IMR-90 (cell line): Measurements from ENCODE around the gene HS2ST1. TPM values are rescaled to one million over a fixed set of nuclear protein-coding genes. Genes with fewer than 3 reads are reported as not detected.
A peak's percentile ranks its signal among the peaks of the same experiment; 100 is the strongest.

Experiments used
- ATAC-seq: fragments of 200-7000 bp; cut with Tn5 transposase; 2 replicates; pipeline ENCODE4 v1.9.1; 2020; ENCODE audit warnings: low read depth, mild to moderate bottlenecking, moderate library complexity
- BruUV-seq: library from RNA; stranded (reverse); fragments of 400-500 nt; replicated peaks from 2 replicates; lab custom pipeline; 2021; lab: Mats Ljungman, UMichigan
- CTCF ChIA-PET: fragments of 300-600 bp; formaldehyde crosslinking; extraction: SDS; loops from one replicate; lab custom pipeline; 2021; ENCODE audit warnings: antibody characterized with exemption; lab: Yijun Ruan, JAX
- POLR2A ChIA-PET: fragments of 300-600 bp; sonication (Branson Sonifier 250); formaldehyde crosslinking; loops from one replicate; lab custom pipeline; 2022; ENCODE audit warnings: antibody characterized with exemption; ENCODE audit not compliant: unreplicated experiment; lab: Charles Lee
- DNase-seq: peaks from one replicate; pipeline ENCODE4 v3.0.0; 2013
- H2AFZ ChIP-seq: replicated peaks from 2 replicates; pipeline ENCODE3; 2013; ENCODE audit warnings: low read length, mild to moderate bottlenecking; ENCODE audit not compliant: poor library complexity
- H2AK5ac ChIP-seq: 2 replicates; pipeline ENCODE4 v1.6.1; 2013; ENCODE audit warnings: low read depth, low read length, inconsistent platforms
- H2AK9ac ChIP-seq: replicated peaks from 2 replicates; pipeline ENCODE3; 2013; ENCODE audit warnings: mild to moderate bottlenecking, low read depth, low read length, moderate library complexity; ENCODE audit not compliant: poor library complexity
- H2BK120ac ChIP-seq: 2 replicates; pipeline ENCODE4 v1.6.1; 2013; ENCODE audit warnings: low read depth, low read length, inconsistent platforms
- H2BK15ac ChIP-seq: 3 replicates; pipeline ENCODE4 v1.6.1; 2013; ENCODE audit warnings: low read depth, low read length, inconsistent platforms
- H2BK20ac ChIP-seq: 2 replicates; pipeline ENCODE4 v1.6.1; 2013; ENCODE audit warnings: low read depth, mild to moderate bottlenecking, inconsistent platforms, low read length, moderate library complexity
- H2BK5ac ChIP-seq: 2 replicates; pipeline ENCODE4 v1.6.1; 2013; ENCODE audit warnings: mild to moderate bottlenecking, low read depth, low read length, inconsistent platforms; ENCODE audit not compliant: poor library complexity, severe bottlenecking
- H3K14ac ChIP-seq: replicated peaks from 2 replicates; pipeline ENCODE4 v1.6.1; 2013; ENCODE audit warnings: low read depth, low read length, inconsistent platforms
- H3K18ac ChIP-seq: 2 replicates; pipeline ENCODE4 v1.6.1; 2013; ENCODE audit warnings: low read depth, low read length, control low read depth
- H3K23ac ChIP-seq: 2 replicates; pipeline ENCODE4 v1.6.1; 2013; ENCODE audit warnings: low read depth, low read length, inconsistent platforms
- H3K27ac ChIP-seq: 2 replicates; pipeline ENCODE4 v1.5.1; 2013; ENCODE audit warnings: mild to moderate bottlenecking, control low read depth, low read length; ENCODE audit not compliant: insufficient read depth
- H3K27me3 ChIP-seq: 2 replicates; pipeline ENCODE4 v1.6.1; 2013; ENCODE audit warnings: low read length; ENCODE audit not compliant: control insufficient read depth, insufficient read depth
- H3K36me3 ChIP-seq: 2 replicates; pipeline ENCODE4 v1.6.1; 2013; ENCODE audit warnings: low read length, mixed read lengths; ENCODE audit not compliant: control insufficient read depth, insufficient read depth
- H3K4ac ChIP-seq: 2 replicates; pipeline ENCODE4 v1.6.1; 2013; ENCODE audit warnings: low read depth, low read length, inconsistent platforms
- H3K4me1 ChIP-seq: 2 replicates; pipeline ENCODE4 v1.6.1; 2013; ENCODE audit warnings: low read length, mixed read lengths; ENCODE audit not compliant: control insufficient read depth, insufficient read depth
- H3K4me2 ChIP-seq: 2 replicates; pipeline ENCODE4 v1.6.1; 2013; ENCODE audit warnings: low read depth, mild to moderate bottlenecking, control low read depth, low read length, moderate library complexity
- H3K4me3 ChIP-seq: 2 replicates; pipeline ENCODE4 v1.5.1; 2013; ENCODE audit warnings: low read depth, mild to moderate bottlenecking, control low read depth, low read length, moderate library complexity; ENCODE audit not compliant: insufficient read depth
- H3K56ac ChIP-seq: 2 replicates; pipeline ENCODE4 v1.6.1; 2013; ENCODE audit warnings: low read length, inconsistent platforms; ENCODE audit not compliant: insufficient read depth; ENCODE audit errors: extremely low read depth
- H3K79me1 ChIP-seq, 2 experiments: 2 replicates each; pipeline ENCODE4 v1.6.1; 2013; ENCODE audit warnings: low read length in 2 of 2, inconsistent platforms in 1 of 2, low read depth in 1 of 2
- H3K9ac ChIP-seq: 2 replicates; pipeline ENCODE4 v1.6.1; 2013; ENCODE audit warnings: low read depth, low read length, control low read depth
- H3K9me1 ChIP-seq: 2 replicates; pipeline ENCODE4 v1.6.1; 2013; ENCODE audit warnings: low read length, inconsistent platforms; ENCODE audit not compliant: insufficient read depth
- H3K9me3 ChIP-seq: 2 replicates; pipeline ENCODE4 v1.6.1; 2013; ENCODE audit warnings: low read length; ENCODE audit not compliant: control insufficient read depth, insufficient read depth
- H4K20me1 ChIP-seq: 2 replicates; pipeline ENCODE4 v1.6.1; 2013; ENCODE audit warnings: low read length, inconsistent platforms; ENCODE audit not compliant: insufficient read depth
- H4K5ac ChIP-seq: 2 replicates; pipeline ENCODE4 v1.6.1; 2013; ENCODE audit warnings: mild to moderate bottlenecking, low read depth, low read length, control low read depth
- H4K8ac ChIP-seq, 2 experiments: 2 replicates each; pipeline ENCODE4 v1.6.1; 2013; ENCODE audit warnings: low read depth in 2 of 2, low read length in 2 of 2, control low read depth in 1 of 2, inconsistent platforms in 1 of 2
- H4K91ac ChIP-seq: 2 replicates; pipeline ENCODE4 v1.6.1; 2013; ENCODE audit warnings: low read depth, low read length, inconsistent platforms; ENCODE audit not compliant: insufficient read depth
- BHLHE40 ChIP-seq: fragments of 150-350 bp; IDR thresholded peaks from 2 replicates; pipeline ENCODE4 v1.6.1; 2016; ENCODE audit warnings: mild to moderate bottlenecking, low read depth, low read length
- CTCF ChIP-seq: conservative IDR thresholded peaks from 2 replicates; pipeline ENCODE4 v1.5.1; 2012; ENCODE audit warnings: mild to moderate bottlenecking, low read depth, low read length, improper control_type of control experiment
- ELK1 ChIP-seq: fragments of 150-350 bp; IDR thresholded peaks from 2 replicates; pipeline ENCODE4 v1.6.1; 2016; ENCODE audit warnings: low read depth, mild to moderate bottlenecking, low read length, moderate library complexity, borderline replicate concordance
- FOS ChIP-seq: fragments of 150-350 bp; IDR thresholded peaks from 2 replicates; pipeline ENCODE4 v1.6.1; 2016; ENCODE audit warnings: low read depth, low read length
- MAZ ChIP-seq: IDR thresholded peaks from 2 replicates; pipeline ENCODE4 v1.6.1; 2012; ENCODE audit warnings: low read depth, mild to moderate bottlenecking, low read length, improper control_type of control experiment, moderate library complexity, borderline replicate concordance
- MXI1 ChIP-seq: IDR thresholded peaks from 2 replicates; pipeline ENCODE4 v1.6.1; 2012; ENCODE audit warnings: low read depth, mild to moderate bottlenecking, low read length, moderate library complexity, borderline replicate concordance
- NFE2L2 ChIP-seq: fragments of 150-350 bp; IDR thresholded peaks from 2 replicates; pipeline ENCODE4 v1.6.1; 2016; ENCODE audit warnings: low read depth, mild to moderate bottlenecking, low read length
- POLR2A ChIP-seq: IDR thresholded peaks from 2 replicates; pipeline ENCODE4 v1.6.1; 2012; ENCODE audit warnings: mild to moderate bottlenecking, low read depth, low read length
- RAD21 ChIP-seq: IDR thresholded peaks from 2 replicates; pipeline ENCODE4 v1.6.1; 2012; ENCODE audit warnings: low read length, improper control_type of control experiment
- SMC3 ChIP-seq: fragments of 150-350 bp; IDR thresholded peaks from 2 replicates; pipeline ENCODE4 v1.6.1; 2016; ENCODE audit warnings: low read depth, mild to moderate bottlenecking, antibody characterized with exemption, low read length, moderate library complexity
- USF2 ChIP-seq: fragments of 150-350 bp; IDR thresholded peaks from 2 replicates; pipeline ENCODE4 v1.6.1; 2017; ENCODE audit warnings: mild to moderate bottlenecking, antibody characterized with exemption, low read length, low read depth
- WGBS, 2 experiments: methylation state at CpG; one replicate each; pipeline versions ENCODE4 v1.1.5 to v1.1.7; 2013; ENCODE audit warnings: missing lambda C conversion rate in 2 of 2; ENCODE audit not compliant: insufficient read length in 1 of 2; ENCODE audit errors: extremely low coverage in 2 of 2; 5-methylcytosine and 5-hydroxymethylcytosine counted together
- dilution Hi-C: fragments of 300-500 bp; cut with HindIII; formaldehyde crosslinking; loops from one replicate; pipeline ENCODE4 v1.14.3; 2018; ENCODE audit warnings: low sequenced_read_pairs; ENCODE audit not compliant: unreplicated experiment
- in situ Hi-C: fragments of 300-500 bp; cut with MboI; formaldehyde crosslinking; loops from 3 replicates; pipeline ENCODE4 v1.14.3; 2019; ENCODE audit warnings: low sequenced_read_pairs, inconsistent platforms, mixed read lengths
- intact Hi-C: fragments of 100-400 bp; cut with micrococcal nuclease; formaldehyde crosslinking; loops from 2 replicates; pipeline ENCODE4 v1.10.0; 2022
- polyA plus RNA-seq, 3 experiments: library from polyadenylated mRNA; depleted of rRNA; stranded (reverse); fragments of >200 nt; gene quantifications; 2 replicates each; pipeline ENCODE4 v1.2.3, GENCODE V29; 2012; ENCODE audit warnings: low replicate concordance in 1 of 3
- total RNA-seq: library from RNA; depleted of rRNA; stranded (reverse); fragments of >200 nt; gene quantifications from 2 replicates; pipeline ENCODE4 v1.2.3, GENCODE V29; 2012

HS2ST1 gene
- total and polyA plus RNA-seq, 2 of the 4 experiments (the other 2 are of a cell fraction), result 7.8 to 13.1 TPM

- Histone ChIP-seq H3K27ac (no peak overlapping the region), H3K14ac (no peak overlapping the region), H2AK5ac (no peak overlapping the region), H3K4me2 (no peak overlapping the region), H3K4me3 (no peak overlapping the region), H4K91ac (no peak overlapping the region), H3K4ac (no peak overlapping the region), H4K20me1 (no peaks in the 10 kb centered on the region), H3K4me1 (peaks cover 2% of the 10 kb centered on the region; the same call in 1 of the 2 replicates), H4K8ac (no peak overlapping the region), H3K23ac (no peak overlapping the region; the same call in 1 of the 2 replicates), H3K79me1 (peaks cover 3 to 5% of the 10 kb centered on the region in 2 experiments; a peak in 2 of 4 replicates), H2BK20ac (no peak overlapping the region), H2AK9ac (no peak overlapping the region), H3K27me3 (no peaks in the 10 kb centered on the region), H2AFZ (no peak overlapping the region), H3K9me3 (peaks cover 2% of the 10 kb centered on the region; the same call in 1 of the 2 replicates), H2BK120ac (no peak overlapping the region), H4K5ac (no peak overlapping the region), H2BK5ac (no peak overlapping the region), H3K9ac (no peak overlapping the region), H3K9me1 (peaks cover 3% of the 10 kb centered on the region; the same call in 1 of the 2 replicates), H2BK15ac (no peak overlapping the region), H3K18ac (no peak overlapping the region), H3K36me3 (no peaks in the 10 kb centered on the region), H3K56ac (no peak overlapping the region)
- DNase-seq (no peak), ATAC-seq (peak; percentile 37)
- dilution Hi-C loops, result no loop called here
- no TSS peak for BruUV-seq
- intact Hi-C loops, result no loop called here
- ChIA-PET CTCF (no interaction called here), POLR2A (no interaction called here)
- in situ Hi-C loops, result no loop called here
- no peak for TF ChIP-seq SMC3
- no peak for TF ChIP-seq ELK1
- TF ChIP-seq FOS, result no peak
- no peak for TF ChIP-seq BHLHE40
- no peak for TF ChIP-seq POLR2A
- no peak for TF ChIP-seq RAD21
- no peak for TF ChIP-seq MXI1
- no peak for TF ChIP-seq NFE2L2
- TF ChIP-seq CTCF, result no peak
- TF ChIP-seq MAZ, result no peak
- no peak for TF ChIP-seq USF2
- no CpG with 5 or more reads among the region's 4 CpGs for WGBS, 2 experiments
Observed at GRCh38 chr1:87017998-87018672, 103.7 kb downstream of the HS2ST1 start.
